GM21723 (cell line): Measurements from ENCODE around the gene UCK1.
"Not testable (repeated sequence)": the region's sequence is repeated elsewhere in the genome, so short reads cannot be mapped to it uniquely, and the experiment has no call there.

Experiments
- ATAC-seq: cut with Tn5 transposase; IDR thresholded peaks from one replicate; pipeline ENCODE4 v1.9.1; 2021; ENCODE audit warnings: mild to moderate bottlenecking, moderate library complexity; ENCODE audit not compliant: unreplicated experiment

Gene UCK1

GRCh38 chr9:131523451-131524435 lies 7.3 kb downstream of the UCK1 start:
- no peak for ATAC-seq

DNA sequence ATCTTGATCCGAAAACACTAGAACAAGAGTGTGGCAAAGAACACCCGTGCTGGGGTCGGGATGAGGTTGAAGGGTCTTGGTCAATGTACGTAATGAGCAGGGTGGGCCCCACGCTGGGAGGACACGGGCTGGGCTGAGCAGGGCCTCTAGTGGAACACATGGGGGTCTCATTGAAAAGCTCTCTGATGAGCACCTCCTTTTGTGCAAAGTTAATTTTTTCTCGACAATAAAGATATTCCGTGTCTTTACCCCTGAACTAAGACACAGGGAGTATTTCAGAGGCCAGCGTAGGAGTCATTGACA lies 8.0 kb downstream of the UCK1 start:
- no peak for ATAC-seq

- no peak for ATAC-seq
These were observed 8.6 kb downstream of the UCK1 start for GRCh38 chr9:131522257-131523085.

DNA sequence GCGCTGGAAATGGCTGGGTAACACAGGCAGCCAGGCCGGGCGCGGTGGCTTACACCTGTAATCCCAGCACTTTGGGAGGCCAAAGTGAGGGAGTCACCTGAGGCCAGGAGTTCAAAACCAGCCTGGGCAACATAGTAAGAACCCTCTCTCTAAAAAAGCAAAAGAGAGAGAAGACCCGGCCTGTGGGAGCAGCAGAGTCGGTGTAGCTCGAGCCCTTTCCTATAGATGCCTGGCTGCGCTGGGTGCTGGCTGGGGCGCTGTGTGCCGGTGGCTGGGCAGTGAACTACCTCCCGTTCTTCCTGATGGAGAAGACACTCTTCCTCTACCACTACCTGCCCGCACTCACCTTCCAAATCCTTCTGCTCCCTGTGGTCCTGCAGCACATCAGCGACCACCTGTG lies 9.2 kb downstream of the UCK1 start:
- no peak for ATAC-seq

GRCh38 chr9:131521203-131521602 lies 9.9 kb downstream of the UCK1 start:
- no peak for ATAC-seq

DNA sequence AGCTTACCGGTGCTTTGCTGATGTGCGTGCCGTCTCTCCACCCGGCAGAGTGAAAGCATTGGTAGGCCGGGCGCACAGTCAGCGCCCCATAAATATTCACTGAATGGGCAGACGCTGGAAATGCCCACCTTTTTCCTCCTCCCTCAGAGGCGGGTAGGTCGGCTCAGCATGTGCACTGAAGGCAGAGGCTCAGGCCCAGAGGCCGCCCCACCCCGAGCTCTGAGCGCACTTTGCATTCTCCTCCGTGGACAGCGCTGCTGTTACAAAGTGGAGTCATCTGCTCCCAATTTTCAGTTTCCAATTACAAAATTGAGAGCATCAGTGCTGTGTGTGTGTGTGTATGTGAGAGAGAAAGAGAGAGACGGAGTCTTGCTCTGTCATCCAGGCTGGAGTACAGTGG lies 10.6 kb downstream of the UCK1 start:
- ATAC-seq, result no peak

GRCh38 chr9:131518553-131518952 lies 12.5 kb downstream of the UCK1 start:
- no peak for ATAC-seq

- ATAC-seq, result no peak
These were observed 13.3 kb downstream of the UCK1 start for GRCh38 chr9:131517761-131518190.

DNA sequence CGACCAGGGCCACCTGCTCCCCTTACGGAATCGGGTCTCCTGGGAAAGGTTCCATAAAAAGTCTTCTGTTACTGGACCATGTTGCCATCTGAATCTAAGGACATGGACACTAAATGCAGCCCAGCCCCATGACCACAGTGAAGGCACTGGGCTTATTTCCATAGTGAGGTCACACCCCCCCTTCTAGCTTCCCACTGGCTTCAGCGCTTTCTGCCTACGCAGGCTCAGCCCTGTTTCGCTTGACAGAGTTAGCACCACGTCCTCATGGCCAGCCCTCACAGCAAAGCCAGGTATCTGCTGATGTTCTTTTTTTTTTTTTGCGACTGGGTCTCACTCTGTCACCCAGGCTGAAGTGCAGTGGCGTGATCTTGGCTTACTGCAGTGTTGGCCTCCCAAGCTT lies 14.1 kb downstream of the UCK1 start:
- no peak for ATAC-seq

GRCh38 chr9:131516100-131516499 lies 15.0 kb downstream of the UCK1 start:
- no peak for ATAC-seq

- ATAC-seq, result not testable (repeated sequence)
These were observed 15.5 kb downstream of the UCK1 start for GRCh38 chr9:131515559-131516031.

DNA sequence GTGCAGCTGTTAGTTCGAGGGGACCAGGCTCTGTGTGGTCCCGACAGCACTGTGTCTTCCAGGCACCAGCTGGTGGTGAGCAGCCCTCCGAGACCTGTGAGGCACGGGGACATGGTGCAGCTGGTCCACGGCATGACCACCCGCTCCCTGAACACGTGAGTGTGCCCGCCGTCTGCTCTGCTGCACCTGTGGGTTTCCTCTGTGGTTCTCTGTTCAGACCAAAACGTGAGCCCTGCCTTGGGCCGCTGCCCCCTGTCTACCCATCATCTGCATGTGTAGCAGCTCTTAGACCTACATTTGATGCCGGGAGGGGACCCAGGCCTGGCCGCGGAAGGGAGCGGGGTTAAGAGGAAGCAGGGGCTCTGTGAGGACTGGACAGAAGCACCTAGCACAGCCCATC lies 17.9 kb downstream of the UCK1 start:
- ATAC-seq, result no peak

DNA sequence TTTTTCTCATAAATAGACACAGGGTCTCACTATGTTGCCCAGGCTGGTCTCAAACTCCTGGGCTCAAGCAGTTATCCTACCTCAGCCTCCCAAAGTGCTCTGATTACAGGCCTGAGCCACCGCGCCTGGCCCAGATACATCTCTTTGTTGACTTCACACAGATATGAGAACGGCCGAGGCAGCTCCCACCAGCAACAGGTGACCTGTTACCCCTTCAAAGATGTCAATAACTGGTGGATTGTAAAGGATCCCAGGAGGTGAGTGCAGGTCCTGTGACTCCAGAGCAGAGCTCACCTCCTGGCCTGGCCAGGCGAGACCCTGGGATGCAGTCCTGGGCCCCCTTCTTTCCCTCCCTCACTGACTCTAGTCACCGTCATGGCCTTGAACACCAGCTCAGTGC lies 19.2 kb downstream of the UCK1 start:
- no peak for ATAC-seq

GRCh38 chr9:131511416-131511815 lies 19.6 kb downstream of the UCK1 start:
- ATAC-seq, result no peak

DNA sequence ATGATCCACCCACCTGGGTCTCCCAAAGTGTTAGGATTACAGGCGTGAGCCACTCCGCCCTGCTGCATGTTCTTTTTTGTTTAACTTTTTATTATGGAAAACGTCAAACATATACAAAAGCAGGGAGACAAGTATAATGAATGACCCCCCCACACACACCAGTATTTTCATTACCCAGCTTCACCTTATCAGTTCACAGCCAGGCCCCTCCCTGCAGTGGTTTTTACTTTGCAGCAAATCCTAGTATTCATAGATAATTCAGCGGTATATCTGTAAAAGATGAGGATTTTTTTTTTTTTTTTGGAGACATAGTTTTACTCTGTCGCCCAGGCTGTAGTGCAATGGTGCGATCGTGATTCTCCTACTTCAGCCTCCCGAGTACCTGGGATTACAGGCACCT lies 26.1 kb downstream of the UCK1 start:
- no peak for ATAC-seq

GRCh38 chr9:131503626-131504465 lies 27.2 kb downstream of the UCK1 start:
- ATAC-seq, result peak; percentile 8

GRCh38 chr9:131502781-131503625 lies 28.1 kb downstream of the UCK1 start, which contains the start of gene POMT1:
TSS of gene POMT1 (plus strand) at chr9:131502918. CDS start at chr9:131504219, 1,301 bp downstream.
- peak; percentile 69 for ATAC-seq

GRCh38 chr9:131500939-131501541 lies 30.0 kb downstream of the UCK1 start:
- no peak for ATAC-seq

DNA sequence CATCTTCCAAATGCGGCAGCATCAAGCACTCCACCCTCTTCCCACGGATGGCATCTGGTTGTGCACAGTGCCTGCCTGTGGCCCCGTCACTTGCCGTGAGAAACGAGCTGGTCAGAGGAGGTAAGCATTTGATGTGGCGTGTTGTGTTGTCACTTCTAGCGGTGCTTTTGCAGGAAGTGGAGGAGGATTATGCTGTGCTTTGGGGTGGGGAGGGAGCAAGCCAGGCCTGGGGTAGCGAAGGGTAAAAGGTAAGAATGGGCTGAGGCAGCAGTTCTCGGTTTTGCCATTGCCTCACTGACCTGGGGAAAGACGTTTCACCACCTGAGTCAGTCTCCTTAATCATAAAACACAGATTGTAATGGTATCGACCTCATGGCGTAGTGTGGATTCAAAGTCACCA lies 30.7 kb downstream of the UCK1 start:
- no peak for ATAC-seq
